NK-92 treated with Interleukin-12 subunit alpha and Interleukin-12 subunit beta, amount 100 ng/mL, for 24 hours (cell line): ENCODE measurements around the gene FAM83F.
"Not testable (repeated sequence)": the region's sequence is repeated elsewhere in the genome, so short reads cannot be mapped to it uniquely, and the experiment has no call there.

Experiments used
- DNase-seq: peaks from one replicate; lab custom pipeline; 2025; lab: John Stamatoyannopoulos, UW

The FAM83F gene

GRCh38 chr22:39994566-39995392 is at the start of gene FAM83F:
Gene FAM83F, plus strand, starts transcription at chr22:39994954. Its CDS starts 89 bp downstream, at chr22:39995043.
- DNase-seq, result no peak

GRCh38 chr22:39946126-39946502 is 48.6 kb upstream of the FAM83F start:
- DNase-seq, result no peak

GRCh38 chr22:39946503-39947219 is 48.1 kb upstream of the FAM83F start:
- DNase-seq, result no peak

- DNase-seq, result no peak
These were observed 47.2 kb upstream of the FAM83F start for GRCh38 chr22:39947220-39948216.

- no peak for DNase-seq
These were observed 44.6 kb upstream of the FAM83F start for GRCh38 chr22:39949964-39950737.

GRCh38 chr22:39951603-39952293 is 43.0 kb upstream of the FAM83F start:
- DNase-seq, result not testable (repeated sequence)

- no peak for DNase-seq
These were observed 42.4 kb upstream of the FAM83F start for GRCh38 chr22:39952347-39952746.

- DNase-seq, result no peak
These were observed 41.7 kb upstream of the FAM83F start for GRCh38 chr22:39953101-39953500.

- DNase-seq, result no peak
These were observed 40.1 kb upstream of the FAM83F start for GRCh38 chr22:39954584-39955055.

GRCh38 chr22:39955675-39956074 is 39.1 kb upstream of the FAM83F start:
- DNase-seq, result no peak

- peak; percentile 27 for DNase-seq
These were observed 37.7 kb upstream of the FAM83F start for GRCh38 chr22:39956932-39957664.

GRCh38 chr22:39958009-39958711 is 36.6 kb upstream of the FAM83F start:
- DNase-seq, result no peak

GRCh38 chr22:39958949-39959639 is 35.7 kb upstream of the FAM83F start:
- DNase-seq, result no peak

- DNase-seq, result no peak
These were observed 34.9 kb upstream of the FAM83F start, which contains the start of gene TMA7B for GRCh38 chr22:39959640-39960447. Gene TMA7B, plus strand, starts transcription at chr22:39960397. Its CDS starts 3,978 bp downstream, at chr22:39964375.

- DNase-seq, result peak; percentile 78
These were observed 33.7 kb upstream of the FAM83F start for GRCh38 chr22:39960791-39961746.

- no peak for DNase-seq
These were observed 32.7 kb upstream of the FAM83F start for GRCh38 chr22:39962071-39962470.
